Measurements from ENCODE around the gene DIS3L2. TPM values are rescaled to one million over a fixed set of nuclear protein-coding genes. Genes with fewer than 3 reads are reported as not detected.
"Not testable (repeated sequence)": the region's sequence is repeated elsewhere in the genome, so short reads cannot be mapped to it uniquely, and the experiment has no call there.

Gene DIS3L2
- total RNA-seq, 1 donor from 2014 or later = 34.3 TPM

DNA sequence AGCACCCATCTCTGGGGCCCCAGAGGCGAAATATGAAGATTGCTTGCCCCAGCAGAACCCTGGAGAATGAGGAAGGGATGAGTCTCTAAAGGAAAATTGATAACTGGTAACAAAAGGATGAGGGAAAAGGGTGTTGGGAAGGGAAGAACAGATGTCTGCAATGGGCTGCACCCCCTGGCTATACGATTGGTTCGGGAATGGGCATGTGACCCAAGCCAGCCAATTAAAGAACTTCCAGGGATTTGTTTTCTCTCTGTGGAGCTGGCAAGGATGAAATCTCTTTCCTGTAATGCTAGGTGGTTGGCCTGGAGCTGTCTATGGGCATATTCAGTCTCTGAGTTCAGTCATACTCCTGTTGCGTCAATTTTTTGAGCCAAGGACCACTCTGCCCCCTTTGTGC, 22.5 kb upstream of the DIS3L2 start:
- H3K9me3 Mint-ChIP-seq (ENCODE audit: unreplicated experiment) = no peaks in the 10 kb centered on the region
- H3K27me3 Mint-ChIP-seq (ENCODE audit: unreplicated experiment) = peaks cover 16% of the 10 kb centered on the region
- TF ChIP-seq, protein P1, sequence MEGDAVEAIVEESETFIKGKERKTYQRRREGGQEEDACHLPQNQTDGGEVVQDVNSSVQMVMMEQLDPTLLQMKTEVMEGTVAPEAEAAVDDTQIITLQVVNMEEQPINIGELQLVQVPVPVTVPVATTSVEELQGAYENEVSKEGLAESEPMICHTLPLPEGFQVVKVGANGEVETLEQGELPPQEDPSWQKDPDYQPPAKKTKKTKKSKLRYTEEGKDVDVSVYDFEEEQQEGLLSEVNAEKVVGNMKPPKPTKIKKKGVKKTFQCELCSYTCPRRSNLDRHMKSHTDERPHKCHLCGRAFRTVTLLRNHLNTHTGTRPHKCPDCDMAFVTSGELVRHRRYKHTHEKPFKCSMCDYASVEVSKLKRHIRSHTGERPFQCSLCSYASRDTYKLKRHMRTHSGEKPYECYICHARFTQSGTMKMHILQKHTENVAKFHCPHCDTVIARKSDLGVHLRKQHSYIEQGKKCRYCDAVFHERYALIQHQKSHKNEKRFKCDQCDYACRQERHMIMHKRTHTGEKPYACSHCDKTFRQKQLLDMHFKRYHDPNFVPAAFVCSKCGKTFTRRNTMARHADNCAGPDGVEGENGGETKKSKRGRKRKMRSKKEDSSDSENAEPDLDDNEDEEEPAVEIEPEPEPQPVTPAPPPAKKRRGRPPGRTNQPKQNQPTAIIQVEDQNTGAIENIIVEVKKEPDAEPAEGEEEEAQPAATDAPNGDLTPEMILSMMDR (IDR thresholded peaks at IDR 0.05) = no peak
- H3K27ac Mint-ChIP-seq (ENCODE audit: unreplicated experiment) = no peak overlapping the region
- H3K4me3 Mint-ChIP-seq (ENCODE audit: unreplicated experiment) = no peak overlapping the region
- no peaks in the 10 kb centered on the region for H3K36me3 Mint-ChIP-seq (ENCODE audit: unreplicated experiment)
- DNase-seq (ENCODE audit: extremely low spot score, unreplicated experiment) = no peak
- H3K4me1 Mint-ChIP-seq (ENCODE audit: unreplicated experiment) = no peaks in the 10 kb centered on the region

DNA sequence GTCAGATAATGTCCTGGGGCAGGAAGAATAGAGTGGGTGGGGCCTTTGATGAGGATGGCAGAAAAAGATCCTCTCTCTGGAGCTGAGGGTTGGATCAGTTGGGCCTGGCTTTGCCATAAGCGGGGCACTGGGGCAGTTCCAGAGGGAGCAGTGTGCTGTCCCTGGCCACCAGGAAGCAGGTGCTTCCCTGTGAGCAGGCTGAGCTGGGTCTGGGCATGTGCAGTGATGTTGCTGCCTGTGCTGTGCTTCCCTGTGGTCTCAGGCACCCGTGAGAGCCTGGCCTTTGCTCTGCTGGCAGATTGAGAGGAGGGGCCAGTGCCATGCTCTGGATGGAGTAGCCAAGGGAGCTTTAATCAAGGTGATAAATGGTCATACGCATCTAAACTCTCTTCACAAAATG, 20.7 kb upstream of the DIS3L2 start:
- Mint-ChIP-seq H3K36me3 (ENCODE audit: unreplicated experiment) (no peaks in the 10 kb centered on the region), H3K4me1 (ENCODE audit: unreplicated experiment) (no peaks in the 10 kb centered on the region), H3K27me3 (ENCODE audit: unreplicated experiment) (peaks cover 22% of the 10 kb centered on the region), H3K27ac (ENCODE audit: unreplicated experiment) (no peak overlapping the region), H3K4me3 (ENCODE audit: unreplicated experiment) (no peak overlapping the region), H3K9me3 (ENCODE audit: unreplicated experiment) (no peaks in the 10 kb centered on the region)
- DNase-seq (ENCODE audit: extremely low spot score, unreplicated experiment) = peak; percentile 63
- TF ChIP-seq, protein P1 (IDR thresholded peaks at IDR 0.05) = no peak

DNA sequence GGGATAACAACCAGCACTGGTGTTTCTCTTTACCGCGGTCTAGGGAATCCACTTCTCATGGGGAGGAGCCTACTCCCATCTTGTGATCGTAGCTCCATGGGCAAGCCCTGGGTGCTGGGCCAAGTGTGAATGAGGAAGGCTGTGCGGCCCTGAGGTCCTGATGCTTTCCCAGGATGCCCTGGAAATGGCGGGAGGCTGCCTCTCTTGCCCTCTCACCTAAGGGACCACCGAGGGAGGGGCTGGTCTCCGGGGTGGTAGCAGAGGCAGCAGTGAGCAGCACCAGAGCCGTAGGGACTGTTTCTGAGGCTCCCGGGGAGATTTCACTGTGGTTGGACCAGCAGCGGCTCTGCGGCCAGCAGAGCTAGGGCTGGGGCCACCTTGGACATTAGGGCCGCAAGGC, 19.8 kb upstream of the DIS3L2 start:
- Mint-ChIP-seq H3K4me3 (ENCODE audit: unreplicated experiment) (no peak overlapping the region), H3K27me3 (ENCODE audit: unreplicated experiment) (peaks cover 26% of the 10 kb centered on the region), H3K27ac (ENCODE audit: unreplicated experiment) (no peak overlapping the region), H3K9me3 (ENCODE audit: unreplicated experiment) (no peaks in the 10 kb centered on the region), H3K4me1 (ENCODE audit: unreplicated experiment) (no peaks in the 10 kb centered on the region), H3K36me3 (ENCODE audit: unreplicated experiment) (no peaks in the 10 kb centered on the region)
- DNase-seq (ENCODE audit: extremely low spot score, unreplicated experiment) = peak; percentile 77
- TF ChIP-seq, protein P1 (IDR thresholded peaks at IDR 0.05) = no peak

DNA sequence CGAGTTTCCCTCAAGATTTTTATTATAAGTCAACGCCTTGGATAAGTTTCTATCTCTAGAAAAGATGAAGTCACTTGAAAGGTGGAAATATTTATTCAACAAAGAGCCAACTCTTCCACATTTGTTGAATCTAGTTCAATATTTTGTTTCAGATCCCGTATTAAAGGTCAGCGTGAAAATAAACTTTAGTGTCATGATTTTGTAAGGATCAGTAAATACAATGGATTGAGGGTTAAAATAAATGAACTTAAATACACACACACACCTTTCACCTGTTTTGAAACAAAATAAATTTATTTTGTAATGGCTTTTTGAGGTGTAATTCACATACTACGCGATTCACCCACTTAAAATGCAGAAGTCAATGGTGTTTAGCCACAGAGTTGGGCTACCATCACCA, 19.3 kb upstream of the DIS3L2 start:
- H3K9me3 Mint-ChIP-seq (ENCODE audit: unreplicated experiment) = no peaks in the 10 kb centered on the region
- TF ChIP-seq, protein P1 (IDR thresholded peaks at IDR 0.05) = no peak

DNA sequence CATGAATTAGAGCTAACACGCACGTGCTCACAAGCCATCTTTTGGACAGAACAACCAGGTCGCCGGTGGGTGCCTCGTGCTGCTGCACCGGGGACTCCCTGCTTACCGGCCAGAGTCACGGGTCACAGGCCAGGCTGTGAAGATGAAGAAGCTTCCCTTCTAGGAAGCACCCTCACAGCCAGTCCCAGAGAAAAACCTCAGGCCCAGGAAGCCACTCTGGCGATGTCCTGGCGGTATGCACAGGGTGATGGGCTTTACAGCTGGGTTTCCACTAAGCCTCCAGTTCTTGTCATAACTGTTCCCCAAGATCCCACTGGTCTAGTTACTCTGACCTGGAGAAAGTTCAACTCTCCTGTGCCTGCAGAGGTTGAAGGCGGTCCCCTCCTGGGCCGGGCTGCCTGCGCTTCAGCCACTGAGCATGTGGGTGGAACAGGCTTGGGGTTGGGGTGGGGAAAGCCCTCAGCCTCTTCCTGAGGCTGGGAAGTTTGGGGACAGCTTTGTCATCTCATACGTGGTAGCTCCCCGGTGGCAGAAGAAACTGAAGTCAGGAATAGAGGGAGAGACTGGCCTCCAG, 15.2 kb upstream of the DIS3L2 start:
- peak; percentile 71 for DNase-seq (ENCODE audit: extremely low spot score, unreplicated experiment)

More for the DNA sequence above, 19.3 kb upstream of the DIS3L2 start:
- peaks cover 31% of the 10 kb centered on the region for H3K27me3 Mint-ChIP-seq (ENCODE audit: unreplicated experiment)
- no peak overlapping the region for H3K27ac Mint-ChIP-seq (ENCODE audit: unreplicated experiment)
- no peaks in the 10 kb centered on the region for H3K36me3 Mint-ChIP-seq (ENCODE audit: unreplicated experiment)
- no peak overlapping the region for H3K4me3 Mint-ChIP-seq (ENCODE audit: unreplicated experiment)
- H3K4me1 Mint-ChIP-seq (ENCODE audit: unreplicated experiment) = no peaks in the 10 kb centered on the region
- DNase-seq (ENCODE audit: extremely low spot score, unreplicated experiment) = no peak

DNA sequence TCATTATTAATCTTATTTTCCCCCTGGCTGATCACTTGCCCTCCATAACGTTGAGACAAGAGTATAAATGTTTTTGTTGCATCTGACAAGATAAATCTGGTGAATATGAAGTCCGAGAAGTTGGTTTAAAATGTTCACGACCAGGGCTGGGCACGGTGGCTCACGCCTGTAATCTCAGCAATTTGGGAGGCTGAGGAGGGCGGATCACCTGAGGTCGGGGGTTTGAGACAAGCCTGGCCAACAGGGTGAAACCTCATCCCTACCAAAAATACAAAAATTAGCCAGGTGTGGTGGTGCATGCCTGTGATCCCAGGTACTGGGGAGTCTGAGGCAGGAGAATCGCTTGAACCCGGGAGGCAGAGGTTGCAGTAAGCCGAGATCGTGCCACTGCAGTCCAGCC, 14.4 kb upstream of the DIS3L2 start:
- H3K4me3 Mint-ChIP-seq (ENCODE audit: unreplicated experiment); H3K36me3 Mint-ChIP-seq (ENCODE audit: unreplicated experiment); H3K4me1 Mint-ChIP-seq (ENCODE audit: unreplicated experiment); H3K27ac Mint-ChIP-seq (ENCODE audit: unreplicated experiment): not testable (repeated sequence)
- peak; percentile 54 for DNase-seq (ENCODE audit: extremely low spot score, unreplicated experiment)
- Mint-ChIP-seq H3K27me3 (ENCODE audit: unreplicated experiment) (peaks cover 46% of the 10 kb centered on the region), H3K9me3 (ENCODE audit: unreplicated experiment) (peaks cover 11% of the 10 kb centered on the region)

More for the DNA sequence above, 15.2 kb upstream of the DIS3L2 start:
- Mint-ChIP-seq H3K27me3 (ENCODE audit: unreplicated experiment) (peaks cover 42% of the 10 kb centered on the region), H3K4me3 (ENCODE audit: unreplicated experiment) (no peak overlapping the region), H3K27ac (ENCODE audit: unreplicated experiment) (no peak overlapping the region), H3K9me3 (ENCODE audit: unreplicated experiment) (peaks cover 7% of the 10 kb centered on the region), H3K4me1 (ENCODE audit: unreplicated experiment) (no peaks in the 10 kb centered on the region), H3K36me3 (ENCODE audit: unreplicated experiment) (no peaks in the 10 kb centered on the region)
- TF ChIP-seq, protein P1 (IDR thresholded peaks at IDR 0.05) = no peak
